GM10266 (cell line): Measurements from ENCODE around the gene STK38.

Experiments used
- DNase-seq: peaks from one replicate; pipeline ENCODE4 v3.0.0; 2012; ENCODE audit errors: extremely low spot score
- CTCF ChIP-seq: IDR thresholded peaks from 2 replicates; pipeline ENCODE4 v1.5.1; 2012; ENCODE audit warnings: mild to moderate bottlenecking, low read depth; ENCODE audit not compliant: control insufficient read depth, insufficient read depth; ENCODE audit errors: missing control alignments

The STK38 gene

GRCh38 chr6:36495086-36495485, 52.2 kb downstream of the STK38 start:
- no peak for TF ChIP-seq CTCF
- no peak for DNase-seq

- no peak for DNase-seq
- TF ChIP-seq CTCF, result no peak
These were observed 53.4 kb downstream of the STK38 start for GRCh38 chr6:36493859-36494258.

- DNase-seq, result no peak
- TF ChIP-seq CTCF, result no peak
These were observed 54.0 kb downstream of the STK38 start for GRCh38 chr6:36493319-36493718.

GRCh38 chr6:36492621-36493020, 54.7 kb downstream of the STK38 start:
- TF ChIP-seq CTCF, result no peak
- no peak for DNase-seq

- DNase-seq, result no peak
- TF ChIP-seq CTCF, result no peak
These were observed 55.2 kb downstream of the STK38 start for GRCh38 chr6:36492092-36492491.

- DNase-seq, result no peak
- TF ChIP-seq CTCF, result no peak
These were observed 55.8 kb downstream of the STK38 start for GRCh38 chr6:36491378-36491965.

- TF ChIP-seq CTCF, result no peak
- DNase-seq, result no peak
These were observed 57.9 kb downstream of the STK38 start for GRCh38 chr6:36489426-36489825.
